NCI-H82 treated with DMSO at 0.1 percent for 48 hours (cell line): ENCODE measurements around the gene PIAS1.

Experiments used
- DNase-seq: peaks from one replicate; lab custom pipeline; 2025; ENCODE audit not compliant: unreplicated experiment; lab: John Stamatoyannopoulos, UW

The PIAS1 gene

GRCh38 chr15:68062214-68062613 lies 8.1 kb downstream of the PIAS1 start:
- no peak for DNase-seq

- DNase-seq = no peak
Observed at GRCh38 chr15:68062946-68063465, 8.9 kb downstream of the PIAS1 start.

- DNase-seq = no peak
Observed at GRCh38 chr15:68063606-68064005, 9.5 kb downstream of the PIAS1 start.

- no peak for DNase-seq
Observed at GRCh38 chr15:68073576-68074288, 19.6 kb downstream of the PIAS1 start.

GRCh38 chr15:68075764-68076385 lies 21.8 kb downstream of the PIAS1 start:
- DNase-seq = no peak

GRCh38 chr15:68078365-68078764 lies 24.2 kb downstream of the PIAS1 start:
- no peak for DNase-seq

GRCh38 chr15:68080334-68080733 lies 26.2 kb downstream of the PIAS1 start:
- no peak for DNase-seq

- DNase-seq = no peak
Observed at GRCh38 chr15:68080783-68081182, 26.7 kb downstream of the PIAS1 start.

- peak; percentile 28 for DNase-seq
Observed at GRCh38 chr15:68081869-68082505, 27.9 kb downstream of the PIAS1 start.

- DNase-seq = no peak
Observed at GRCh38 chr15:68082735-68083134, 28.6 kb downstream of the PIAS1 start.

GRCh38 chr15:68083463-68083862 lies 29.3 kb downstream of the PIAS1 start:
- DNase-seq = no peak

GRCh38 chr15:68085052-68085451 lies 30.9 kb downstream of the PIAS1 start:
- DNase-seq = no peak

- DNase-seq = no peak
Observed at GRCh38 chr15:68091743-68092142, 37.6 kb downstream of the PIAS1 start.

- no peak for DNase-seq
Observed at GRCh38 chr15:68096099-68096498, 42.0 kb downstream of the PIAS1 start.

- no peak for DNase-seq
Observed at GRCh38 chr15:68097029-68097428, 42.9 kb downstream of the PIAS1 start.

- no peak for DNase-seq
Observed at GRCh38 chr15:68098465-68098864, 44.4 kb downstream of the PIAS1 start.

- DNase-seq = no peak
Observed at GRCh38 chr15:68100194-68100593, 46.1 kb downstream of the PIAS1 start.

- no peak for DNase-seq
Observed at GRCh38 chr15:68103603-68104002, 49.5 kb downstream of the PIAS1 start.

GRCh38 chr15:68106656-68107055 lies 52.5 kb downstream of the PIAS1 start:
- DNase-seq = no peak

GRCh38 chr15:68107142-68107541 lies 53.0 kb downstream of the PIAS1 start:
- no peak for DNase-seq

GRCh38 chr15:68112706-68113105 lies 58.6 kb downstream of the PIAS1 start:
- no peak for DNase-seq

- peak; percentile 49 for DNase-seq
Observed at GRCh38 chr15:68113273-68113672, 59.2 kb downstream of the PIAS1 start.
